ENCODE results near the gene SLC4A4. TPM values are rescaled to one million over a fixed set of nuclear protein-coding genes. Genes with fewer than 3 reads are reported as not detected.

SLC4A4 gene
- total and polyA plus RNA-seq, 12 donors = 1.3 to 34.5 (median 25.1) TPM

- DNase-seq (no peak), ATAC-seq (no peak)
- no peak overlapping the region for H3K4me3 ChIP-seq
- H3K9me3 ChIP-seq = no peaks in the 10 kb centered on the region
- H3K36me3 ChIP-seq = peaks cover 0 to 10% (median 0%) of the 10 kb centered on the region in 9 donors
- intact Hi-C loops (cut with DNase I) = no loop called here
- H3K27me3 ChIP-seq = no peaks in the 10 kb centered on the region
- no peak for TF ChIP-seq CTCF (IDR thresholded peaks at IDR 0.05)
- no peaks in the 10 kb centered on the region for H3K4me1 ChIP-seq
- H3K27ac ChIP-seq = no peak overlapping the region
These were observed 17.2 kb downstream of the SLC4A4 start for GRCh38 chr4:71355971-71356370.

- ATAC-seq = no peak
- Histone ChIP-seq H3K27me3 (no peaks in the 10 kb centered on the region), H3K4me3 (no peak overlapping the region), H3K36me3 (peaks cover 0 to 10% (median 0%) of the 10 kb centered on the region in 9 donors), H3K9me3 (no peaks in the 10 kb centered on the region), H3K4me1 (no peaks in the 10 kb centered on the region), H3K27ac (no peak overlapping the region)
- no peak for DNase-seq
- intact Hi-C loops (cut with DNase I) = no loop called here
- WGBS, 2 donors = 73 to 75% methylated on average over 6 of the region's 6 CpGs
- TF ChIP-seq CTCF (IDR thresholded peaks at IDR 0.05) = no peak
These were observed 18.3 kb downstream of the SLC4A4 start for GRCh38 chr4:71356924-71357663.

GRCh38 chr4:71360844-71361243 lies 22.0 kb downstream of the SLC4A4 start:
- Histone ChIP-seq H3K4me1 (no peaks in the 10 kb centered on the region), H3K9me3 (no peaks in the 10 kb centered on the region), H3K27me3 (no peaks in the 10 kb centered on the region), H3K27ac (no peak overlapping the region), H3K36me3 (peaks cover 0 to 10% (median 0%) of the 10 kb centered on the region in 9 donors), H3K4me3 (no peak overlapping the region)
- intact Hi-C loops (cut with DNase I) = no loop called here
- WGBS, 2 donors = 90 to 91% methylated on average over 12 of the region's 12 CpGs
- ATAC-seq = no peak
- TF ChIP-seq CTCF (IDR thresholded peaks at IDR 0.05) = no peak
- DNase-seq = no peak

- ATAC-seq (no peak), DNase-seq (no peak)
- Histone ChIP-seq H3K9me3 (no peaks in the 10 kb centered on the region), H3K4me3 (no peak overlapping the region), H3K27ac (no peak overlapping the region), H3K4me1 (no peaks in the 10 kb centered on the region), H3K27me3 (no peaks in the 10 kb centered on the region), H3K36me3 (peaks cover 0 to 10% (median 0%) of the 10 kb centered on the region in 9 donors)
- intact Hi-C loops (cut with DNase I) = no loop called here
- TF ChIP-seq CTCF (IDR thresholded peaks at IDR 0.05) = no peak
These were observed 22.7 kb downstream of the SLC4A4 start for GRCh38 chr4:71361476-71361875.

Measured in heart right ventricle (tissue), 16 donors.